ENCODE measurements around the gene B4GALT4.

B4GALT4 gene

DNA sequence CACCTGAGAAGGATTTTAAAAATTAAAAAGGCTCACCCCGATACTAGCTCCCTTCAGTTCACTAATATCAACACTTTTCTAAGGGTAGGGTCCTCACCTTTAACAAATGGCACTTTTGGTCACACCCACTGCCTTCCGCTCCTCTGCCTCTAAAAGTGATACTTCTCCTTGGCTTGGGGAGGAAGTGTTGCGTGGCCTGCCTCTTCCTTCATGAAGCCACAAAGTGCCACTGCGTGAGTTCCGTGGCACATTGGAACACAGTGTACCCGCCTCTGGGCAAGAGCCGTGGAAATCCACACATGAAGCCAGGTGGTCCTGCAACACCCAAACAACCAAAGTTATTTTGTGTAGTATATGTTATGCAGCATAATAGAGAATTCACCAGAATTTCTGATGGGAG, 3.9 kb downstream of the B4GALT4 start:
- DNase-seq = peak in 1 of 2 experiments; percentile 42

DNA sequence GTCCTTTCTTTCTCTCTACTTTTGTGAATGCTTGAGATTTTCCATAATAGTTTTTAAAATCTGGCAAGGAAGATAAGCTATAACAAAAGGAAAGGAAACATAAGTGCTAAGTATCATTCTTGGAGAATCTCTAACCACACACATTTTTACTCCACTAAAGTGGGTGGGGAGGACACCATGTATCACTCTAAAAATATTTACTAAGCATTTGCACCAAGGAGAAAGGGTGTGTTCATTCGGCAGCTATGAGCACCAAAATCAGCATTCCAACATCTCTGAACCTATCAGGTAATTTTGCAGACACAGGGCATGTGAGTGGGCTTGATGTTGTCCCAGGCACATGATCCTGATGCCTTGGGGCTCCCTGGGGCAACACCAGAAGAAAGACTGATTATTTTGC, 5.5 kb downstream of the B4GALT4 start:
- no peak for DNase-seq

GRCh38 chr3:119234610-119235009, 6.1 kb downstream of the B4GALT4 start:
- DNase-seq = no peak

DNA sequence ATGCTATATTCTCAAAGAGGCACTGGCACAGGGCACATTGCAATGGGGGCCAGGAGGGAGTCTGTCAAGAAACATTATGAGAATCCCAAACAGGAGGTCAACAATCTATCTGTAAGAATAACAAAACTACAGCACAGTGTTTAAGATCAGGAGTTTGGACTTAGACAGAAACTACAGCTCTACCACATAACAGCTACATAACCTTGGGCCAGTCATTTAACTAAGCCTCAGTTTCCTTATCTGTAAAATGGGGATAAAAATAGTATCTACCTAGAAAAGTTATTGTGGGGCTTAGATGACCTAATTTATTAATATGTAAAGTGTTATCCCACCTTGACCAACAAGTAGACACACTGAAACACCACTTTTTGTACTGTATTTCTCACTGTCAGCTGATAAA, 9.9 kb downstream of the B4GALT4 start:
- DNase-seq = no peak

GRCh38 chr3:119230071-119230470, 10.6 kb downstream of the B4GALT4 start:
- DNase-seq = no peak

GRCh38 chr3:119229190-119229589, 11.5 kb downstream of the B4GALT4 start:
- no peak for DNase-seq

GRCh38 chr3:119228373-119229145, 12.1 kb downstream of the B4GALT4 start:
- DNase-seq = no peak

- no peak for DNase-seq
These were observed 13.4 kb downstream of the B4GALT4 start for GRCh38 chr3:119227070-119227850.

DNA sequence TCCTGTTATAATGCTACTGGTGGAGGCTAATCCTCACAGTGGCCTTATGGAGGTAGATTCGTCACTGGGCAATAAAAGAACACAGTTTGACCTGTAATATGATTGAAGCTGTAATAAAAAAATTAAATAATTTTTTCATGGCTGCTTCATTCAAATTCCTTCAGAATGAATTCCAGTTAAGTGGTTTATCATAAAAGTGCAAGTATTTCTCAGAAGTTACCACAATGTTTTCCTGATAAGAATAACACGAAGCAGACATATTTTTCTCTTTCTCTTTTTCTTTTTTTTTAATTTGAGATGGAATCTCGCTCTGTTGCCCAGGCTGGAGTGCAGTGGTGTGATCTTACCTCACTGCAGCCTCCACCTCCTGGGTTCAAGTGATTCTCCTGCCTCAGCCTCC, 15.6 kb downstream of the B4GALT4 start:
- DNase-seq = no peak

GRCh38 chr3:119223511-119223910, 17.2 kb downstream of the B4GALT4 start:
- no peak for DNase-seq

GRCh38 chr3:119222391-119222790, 18.3 kb downstream of the B4GALT4 start:
- DNase-seq = no peak

DNA sequence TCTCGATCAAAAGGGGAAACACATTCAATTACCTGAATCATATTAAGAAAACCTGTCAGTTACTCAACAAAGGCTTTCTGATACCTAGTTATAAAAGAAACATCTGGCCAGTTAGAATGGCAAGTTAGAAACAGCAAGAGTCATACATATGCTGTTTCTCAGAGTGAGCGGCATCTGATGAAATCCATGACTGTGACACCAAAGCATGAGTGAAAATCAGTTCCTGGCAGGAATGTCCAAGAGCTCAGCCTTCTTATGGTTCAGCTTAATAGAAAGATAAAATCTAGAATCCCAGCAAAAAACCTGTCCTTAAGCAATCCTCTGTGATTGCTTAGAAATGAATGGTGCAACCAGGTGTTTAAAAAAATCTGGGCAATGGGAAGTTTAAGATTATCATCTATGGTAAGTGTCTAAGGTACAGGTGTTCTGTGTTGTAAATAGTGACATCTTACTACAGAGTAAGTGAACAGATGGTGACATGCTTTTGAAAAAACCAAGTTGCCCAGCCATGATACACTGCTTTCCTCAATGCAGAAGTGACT, 18.8 kb downstream of the B4GALT4 start:
- DNase-seq = no peak

DNA sequence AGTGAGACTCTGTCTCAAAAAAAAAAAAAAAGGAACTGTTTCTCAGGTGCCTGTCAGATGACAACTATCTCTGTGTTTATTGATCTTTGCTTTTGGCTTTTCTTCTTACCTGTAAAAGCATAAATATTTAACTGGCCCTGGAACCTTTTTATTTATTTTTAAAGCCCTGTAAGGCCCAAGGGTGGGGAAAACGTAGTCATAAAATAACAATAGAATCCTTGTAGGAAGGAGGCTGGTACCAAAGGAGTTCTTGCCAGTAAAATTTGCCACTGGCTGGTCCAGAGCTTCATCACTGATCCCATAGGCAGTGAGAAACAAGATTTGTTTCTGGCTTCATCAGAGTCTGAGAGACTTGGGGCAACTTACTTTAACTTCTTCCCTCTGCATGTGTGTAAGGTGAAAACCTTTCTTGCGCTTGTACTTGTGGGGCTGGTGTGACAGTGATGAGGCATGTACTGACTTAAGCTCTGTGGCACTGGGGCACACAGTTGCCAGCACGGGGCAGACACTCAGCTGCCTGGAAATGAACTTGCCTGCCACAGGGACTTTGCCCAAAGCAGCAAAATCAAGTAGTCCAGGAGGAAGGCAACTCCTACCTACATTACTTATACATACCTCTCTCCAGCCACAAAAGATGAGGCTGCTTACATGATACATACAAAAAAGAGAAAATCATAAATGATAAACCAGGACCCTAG, 19.6 kb downstream of the B4GALT4 start:
- no peak for DNase-seq

DNA sequence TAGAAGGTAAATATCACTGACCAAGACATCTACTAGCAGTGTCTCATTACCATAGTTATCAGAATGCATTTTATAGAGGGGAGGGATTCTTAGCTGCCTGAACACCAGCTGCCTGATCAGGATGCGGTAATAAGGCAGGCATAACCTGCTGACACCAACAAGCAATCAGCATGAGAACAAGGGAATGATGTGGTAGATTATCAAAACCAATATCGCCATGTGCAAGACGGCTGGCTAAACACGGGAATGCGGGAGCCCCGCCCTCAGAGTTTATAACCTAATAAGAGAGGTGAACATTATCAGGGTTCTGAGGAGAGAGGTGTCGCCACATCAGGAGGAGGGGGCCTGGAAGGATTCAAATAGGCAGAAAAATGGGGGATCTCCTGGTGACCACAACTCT, 20.5 kb downstream of the B4GALT4 start:
- DNase-seq = no peak

GRCh38 chr3:119219069-119219468, 21.6 kb downstream of the B4GALT4 start:
- peak in 1 of 2 experiments; percentile 43 for DNase-seq

- DNase-seq = no peak
These were observed 28.9 kb downstream of the B4GALT4 start for GRCh38 chr3:119211803-119212202.

- no peak for DNase-seq
These were observed 29.5 kb downstream of the B4GALT4 start for GRCh38 chr3:119211193-119211592.

- no peak for DNase-seq
These were observed 33.2 kb downstream of the B4GALT4 start for GRCh38 chr3:119207512-119207875.

DNA sequence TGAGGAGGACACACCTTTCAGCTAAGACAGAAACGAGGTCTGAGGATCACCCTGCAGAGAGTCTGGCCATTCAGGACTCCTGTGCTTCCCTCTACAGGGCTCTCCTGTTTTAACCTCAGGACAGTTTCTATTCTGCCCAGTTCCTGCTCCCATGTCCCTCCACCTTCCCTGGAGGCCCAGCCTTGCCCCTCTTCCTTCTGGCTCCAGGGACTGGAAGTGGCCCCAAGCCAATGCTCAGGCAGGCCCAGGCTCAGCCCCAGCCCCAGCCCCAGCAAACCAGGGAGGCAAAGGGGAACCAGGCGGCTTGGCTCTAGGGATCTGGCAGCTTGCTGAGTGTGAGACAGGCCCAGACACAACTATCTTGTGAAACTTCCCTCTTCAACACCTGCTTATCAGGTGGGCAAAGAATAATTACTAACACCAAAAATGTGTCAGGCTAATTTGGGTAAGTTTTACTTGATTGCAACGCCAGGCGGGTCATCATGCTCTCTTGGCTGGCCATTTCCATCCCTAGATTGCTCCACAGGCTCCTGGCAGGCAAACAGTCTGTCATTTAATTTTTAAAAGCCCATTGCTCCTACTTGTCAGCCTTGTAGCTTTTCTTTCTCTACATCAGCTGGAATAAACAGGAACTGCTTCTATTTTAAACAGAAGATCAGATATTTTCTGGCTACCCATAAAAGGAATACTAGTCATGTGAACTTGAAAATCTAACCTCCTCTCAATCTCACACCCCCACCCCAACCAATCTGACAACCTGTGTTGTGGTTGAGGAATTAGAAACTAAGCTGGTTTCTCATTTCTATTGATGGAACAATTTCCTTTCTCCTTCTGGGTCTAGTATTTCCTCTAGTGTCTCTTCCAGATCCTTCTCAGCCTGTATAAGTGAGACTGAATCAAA, 33.8 kb downstream of the B4GALT4 start:
- DNase-seq = no peak

GRCh38 chr3:119205685-119206084, 35.0 kb downstream of the B4GALT4 start:
- DNase-seq = no peak

GRCh38 chr3:119205209-119205608, 35.5 kb downstream of the B4GALT4 start:
- DNase-seq = no peak

GRCh38 chr3:119195911-119196310, 44.8 kb downstream of the B4GALT4 start:
- DNase-seq = no peak

- DNase-seq = no peak
These were observed 45.6 kb downstream of the B4GALT4 start for GRCh38 chr3:119195151-119195476.
